ENCODE measurements around the gene SACS. TPM values are rescaled to one million over a fixed set of nuclear protein-coding genes. Genes with fewer than 3 reads are reported as not detected.
A peak's percentile ranks its signal among the peaks of the same experiment; 100 is the strongest.

The SACS gene
- 19.9 TPM for polyA plus RNA-seq (2013, experiment 1 of 2)
- 19.4 TPM for polyA plus RNA-seq (2013, experiment 2 of 2)

- H3K27ac ChIP-seq (replicated peaks; ENCODE audit: low read length), result peak within 1 kb of the TSS; percentile 91
- H3K9me3 ChIP-seq (replicated peaks in 1 of 2; ENCODE audit: control insufficient read depth in 2 of 2, insufficient read depth in 1 of 2, low read depth in 1 of 2, low read length in 2 of 2), result peaks cover 0 to 4% of the 10 kb centered on the region in 2 donors
- no peak within 1 kb of the TSS for H4K91ac ChIP-seq (ENCODE audit: low read depth, low read length, poor library complexity)
- H2BK12ac ChIP-seq (ENCODE audit: low read length), result no peak within 1 kb of the TSS
- H3K18ac ChIP-seq (ENCODE audit: low read length), result peak within 1 kb of the TSS; percentile 96
- H3K79me1 ChIP-seq (ENCODE audit: low read depth, low read length), result peaks cover 3% of the 10 kb centered on the region
- H2BK120ac ChIP-seq (ENCODE audit: low read depth, low read length), result peak within 1 kb of the TSS; percentile 68
- DNase-seq (ENCODE audit: low spot score), result peak; percentile 84
- no peak within 1 kb of the TSS for H3K14ac ChIP-seq (ENCODE audit: low read length)
- no peaks in the 10 kb centered on the region for H3K27me3 ChIP-seq (ENCODE audit: control insufficient read depth in 3 of 3, insufficient read depth in 3 of 3, low read depth in 1 of 3, low read length in 3 of 3)
- no peak within 1 kb of the TSS for H2BK5ac ChIP-seq (ENCODE audit: low read length)
- peak within 1 kb of the TSS; percentile 10 for H3K4ac ChIP-seq (ENCODE audit: low read length)
- H2AFZ ChIP-seq (ENCODE audit: low read length), result peak within 1 kb of the TSS; percentile 90
- H3K4me2 ChIP-seq (ENCODE audit: insufficient read depth, low read length, poor library complexity, severe bottlenecking), result peak within 1 kb of the TSS; percentile 67
- H3K23ac ChIP-seq (ENCODE audit: low read depth, low read length, poor library complexity), result no peak within 1 kb of the TSS
- H4K8ac ChIP-seq (ENCODE audit: low read depth, low read length), result no peak within 1 kb of the TSS
- WGBS, 2 donors (ENCODE audit: extremely low coverage in 2 of 2, insufficient read length in 2 of 2, insufficient replicate concordance in 1 of 2), result no CpG with 5 or more reads among the region's 26 CpGs
- peak within 1 kb of the TSS; percentile 21 for H2BK15ac ChIP-seq (ENCODE audit: low read length)
- peak within 1 kb of the TSS; percentile 83 to 97 for H3K4me3 ChIP-seq (ENCODE audit: low read length in 2 of 2)
- H3K36me3 ChIP-seq (replicated peaks in 1 of 2; ENCODE audit: control insufficient read depth in 2 of 2, insufficient read depth in 2 of 2, low read length in 2 of 2), result peaks cover 0 to 16% of the 10 kb centered on the region in 2 donors
- H2AK5ac ChIP-seq (ENCODE audit: low read depth, low read length), result no peak within 1 kb of the TSS
- peaks cover 12 to 22% of the 10 kb centered on the region in 2 donors for H3K4me1 ChIP-seq (ENCODE audit: control insufficient read depth in 2 of 2, insufficient read depth in 1 of 2, low read depth in 1 of 2, low read length in 2 of 2)
- H3K9ac ChIP-seq (ENCODE audit: low read depth, low read length, poor library complexity), result peak within 1 kb of the TSS; percentile 83
These were observed at the start of gene SACS for GRCh38 chr13:23433171-23434153. TSS of gene SACS (minus strand) at chr13:23433702. CDS start at chr13:23411239, 22,463 bp downstream.

- Histone ChIP-seq H3K9ac (ENCODE audit: low read depth, low read length, poor library complexity) (no peak overlapping the region), H3K36me3 (replicated peaks in 1 of 2; ENCODE audit: control insufficient read depth in 2 of 2, insufficient read depth in 2 of 2, low read length in 2 of 2) (no peaks in the 10 kb centered on the region), H3K9me3 (replicated peaks in 1 of 2; ENCODE audit: control insufficient read depth in 2 of 2, insufficient read depth in 1 of 2, low read depth in 1 of 2, low read length in 2 of 2) (peaks cover 0 to 3% of the 10 kb centered on the region in 2 donors), H3K27ac (replicated peaks; ENCODE audit: low read length) (no peak overlapping the region), H3K27me3 (ENCODE audit: control insufficient read depth in 3 of 3, insufficient read depth in 3 of 3, low read depth in 1 of 3, low read length in 3 of 3) (no peaks in the 10 kb centered on the region), H3K18ac (ENCODE audit: low read length) (no peak overlapping the region), H3K4me2 (ENCODE audit: insufficient read depth, low read length, poor library complexity, severe bottlenecking) (no peak overlapping the region), H3K4me3 (ENCODE audit: low read length in 2 of 2) (no peak overlapping the region), H4K91ac (ENCODE audit: low read depth, low read length, poor library complexity) (no peak overlapping the region), H3K4me1 (ENCODE audit: control insufficient read depth in 2 of 2, insufficient read depth in 1 of 2, low read depth in 1 of 2, low read length in 2 of 2) (no peaks in the 10 kb centered on the region), H2BK120ac (ENCODE audit: low read depth, low read length) (no peak overlapping the region), H2BK12ac (ENCODE audit: low read length) (no peak overlapping the region), H3K79me1 (ENCODE audit: low read depth, low read length) (no peaks in the 10 kb centered on the region), H2BK5ac (ENCODE audit: low read length) (no peak overlapping the region), H3K4ac (ENCODE audit: low read length) (no peak overlapping the region), H2AK5ac (ENCODE audit: low read depth, low read length) (no peak overlapping the region), H4K8ac (ENCODE audit: low read depth, low read length) (no peak overlapping the region), H2AFZ (ENCODE audit: low read length) (no peak overlapping the region), H3K14ac (ENCODE audit: low read length) (no peak overlapping the region), H2BK15ac (ENCODE audit: low read length) (no peak overlapping the region), H3K23ac (ENCODE audit: low read depth, low read length, poor library complexity) (no peak overlapping the region)
- DNase-seq (ENCODE audit: low spot score), result no peak
- WGBS, 2 donors (ENCODE audit: extremely low coverage in 2 of 2, insufficient read length in 2 of 2, insufficient replicate concordance in 1 of 2), result no CpG with 5 or more reads among the region's 1 CpG
These were observed 46.8 kb upstream of the SACS start for GRCh38 chr13:23480324-23480723.

- Histone ChIP-seq H3K27me3 (ENCODE audit: control insufficient read depth in 3 of 3, insufficient read depth in 3 of 3, low read depth in 1 of 3, low read length in 3 of 3) (no peaks in the 10 kb centered on the region), H3K27ac (replicated peaks; ENCODE audit: low read length) (no peak overlapping the region), H3K14ac (ENCODE audit: low read length) (no peak overlapping the region), H4K91ac (ENCODE audit: low read depth, low read length, poor library complexity) (no peak overlapping the region), H3K9me3 (replicated peaks in 1 of 2; ENCODE audit: control insufficient read depth in 2 of 2, insufficient read depth in 1 of 2, low read depth in 1 of 2, low read length in 2 of 2) (peaks cover 0 to 3% of the 10 kb centered on the region in 2 donors), H3K23ac (ENCODE audit: low read depth, low read length, poor library complexity) (no peak overlapping the region), H2BK12ac (ENCODE audit: low read length) (no peak overlapping the region), H3K4me2 (ENCODE audit: insufficient read depth, low read length, poor library complexity, severe bottlenecking) (no peak overlapping the region), H3K18ac (ENCODE audit: low read length) (no peak overlapping the region), H2AK5ac (ENCODE audit: low read depth, low read length) (no peak overlapping the region), H3K4ac (ENCODE audit: low read length) (no peak overlapping the region), H3K4me3 (ENCODE audit: low read length in 2 of 2) (no peak overlapping the region), H3K79me1 (ENCODE audit: low read depth, low read length) (no peaks in the 10 kb centered on the region), H2BK5ac (ENCODE audit: low read length) (no peak overlapping the region), H3K36me3 (replicated peaks in 1 of 2; ENCODE audit: control insufficient read depth in 2 of 2, insufficient read depth in 2 of 2, low read length in 2 of 2) (no peaks in the 10 kb centered on the region), H3K9ac (ENCODE audit: low read depth, low read length, poor library complexity) (no peak overlapping the region), H2BK120ac (ENCODE audit: low read depth, low read length) (no peak overlapping the region), H2BK15ac (ENCODE audit: low read length) (no peak overlapping the region), H2AFZ (ENCODE audit: low read length) (no peak overlapping the region), H3K4me1 (ENCODE audit: control insufficient read depth in 2 of 2, insufficient read depth in 1 of 2, low read depth in 1 of 2, low read length in 2 of 2) (no peaks in the 10 kb centered on the region), H4K8ac (ENCODE audit: low read depth, low read length) (no peak overlapping the region)
- DNase-seq (ENCODE audit: low spot score), result no peak
These were observed 43.6 kb upstream of the SACS start for GRCh38 chr13:23477101-23477500.

- H4K91ac ChIP-seq (ENCODE audit: low read depth, low read length, poor library complexity), result no peak overlapping the region
- H2BK120ac ChIP-seq (ENCODE audit: low read depth, low read length), result no peak overlapping the region
- no peak overlapping the region for H3K27ac ChIP-seq (replicated peaks; ENCODE audit: low read length)
- WGBS, 2 donors (ENCODE audit: extremely low coverage in 2 of 2, insufficient read length in 2 of 2, insufficient replicate concordance in 1 of 2), result no CpG with 5 or more reads among the region's 5 CpGs
- no peak overlapping the region for H3K23ac ChIP-seq (ENCODE audit: low read depth, low read length, poor library complexity)
- H3K36me3 ChIP-seq (replicated peaks in 1 of 2; ENCODE audit: control insufficient read depth in 2 of 2, insufficient read depth in 2 of 2, low read length in 2 of 2), result no peaks in the 10 kb centered on the region
- no peak overlapping the region for H2BK15ac ChIP-seq (ENCODE audit: low read length)
- no peak overlapping the region for H2BK12ac ChIP-seq (ENCODE audit: low read length)
- no peak overlapping the region for H3K4me2 ChIP-seq (ENCODE audit: insufficient read depth, low read length, poor library complexity, severe bottlenecking)
- H3K9me3 ChIP-seq (replicated peaks in 1 of 2; ENCODE audit: control insufficient read depth in 2 of 2, insufficient read depth in 1 of 2, low read depth in 1 of 2, low read length in 2 of 2), result no peaks in the 10 kb centered on the region
- DNase-seq (ENCODE audit: low spot score), result no peak
- H3K4me1 ChIP-seq (ENCODE audit: control insufficient read depth in 2 of 2, insufficient read depth in 1 of 2, low read depth in 1 of 2, low read length in 2 of 2), result peaks cover 7 to 10% of the 10 kb centered on the region in 2 donors
- H3K4me3 ChIP-seq (ENCODE audit: low read length in 2 of 2), result no peak overlapping the region
- H3K27me3 ChIP-seq (ENCODE audit: control insufficient read depth in 3 of 3, insufficient read depth in 3 of 3, low read depth in 1 of 3, low read length in 3 of 3), result no peaks in the 10 kb centered on the region
- H4K8ac ChIP-seq (ENCODE audit: low read depth, low read length), result no peak overlapping the region
- H2BK5ac ChIP-seq (ENCODE audit: low read length), result no peak overlapping the region
- H3K79me1 ChIP-seq (ENCODE audit: low read depth, low read length), result no peaks in the 10 kb centered on the region
- H3K4ac ChIP-seq (ENCODE audit: low read length), result no peak overlapping the region
- no peak overlapping the region for H2AK5ac ChIP-seq (ENCODE audit: low read depth, low read length)
- H3K9ac ChIP-seq (ENCODE audit: low read depth, low read length, poor library complexity), result no peak overlapping the region
- no peak overlapping the region for H3K14ac ChIP-seq (ENCODE audit: low read length)
- H3K18ac ChIP-seq (ENCODE audit: low read length), result no peak overlapping the region
- H2AFZ ChIP-seq (ENCODE audit: low read length), result no peak overlapping the region
These were observed 39.7 kb upstream of the SACS start for GRCh38 chr13:23473221-23473620.

All from neuronal stem cell (in vitro differentiated cells).